ENCODE measurements around the gene PDE11A.

DNA sequence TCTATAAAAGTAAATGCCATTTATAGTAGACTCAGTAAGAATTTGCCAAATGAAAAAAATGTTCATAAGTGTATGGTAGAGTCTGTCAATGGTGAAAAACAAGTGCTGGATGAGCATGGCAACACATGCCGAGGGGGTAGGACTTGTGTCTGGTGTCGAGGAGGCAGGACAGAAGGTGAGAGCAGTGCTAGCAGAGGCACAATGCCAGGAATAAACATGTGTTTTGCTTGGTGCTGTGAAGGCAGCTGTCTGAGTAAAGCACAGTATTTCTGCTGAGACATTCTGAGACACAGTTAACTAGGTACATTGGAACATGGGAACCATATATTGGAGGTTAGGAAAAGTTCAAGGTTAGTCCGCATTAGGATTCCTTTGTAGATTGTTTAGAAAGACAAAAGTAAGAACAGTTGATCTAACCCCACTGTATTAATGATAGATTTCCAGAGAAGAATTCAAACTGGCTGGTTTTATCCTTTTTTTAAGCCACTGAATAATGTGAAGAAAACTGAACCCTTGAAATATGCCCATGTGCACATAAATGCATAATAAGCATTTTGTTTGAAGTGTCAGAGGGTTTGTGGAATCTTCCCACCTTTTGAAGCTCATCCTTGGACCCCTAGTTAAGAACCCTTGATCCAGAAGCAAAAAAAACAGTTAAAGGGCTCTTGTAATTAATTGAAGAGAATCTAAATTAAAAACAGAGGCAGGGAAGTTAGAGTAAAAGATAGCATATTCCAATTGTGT lies 46.8 kb upstream of the PDE11A start:
- TF ChIP-seq, protein P1, sequence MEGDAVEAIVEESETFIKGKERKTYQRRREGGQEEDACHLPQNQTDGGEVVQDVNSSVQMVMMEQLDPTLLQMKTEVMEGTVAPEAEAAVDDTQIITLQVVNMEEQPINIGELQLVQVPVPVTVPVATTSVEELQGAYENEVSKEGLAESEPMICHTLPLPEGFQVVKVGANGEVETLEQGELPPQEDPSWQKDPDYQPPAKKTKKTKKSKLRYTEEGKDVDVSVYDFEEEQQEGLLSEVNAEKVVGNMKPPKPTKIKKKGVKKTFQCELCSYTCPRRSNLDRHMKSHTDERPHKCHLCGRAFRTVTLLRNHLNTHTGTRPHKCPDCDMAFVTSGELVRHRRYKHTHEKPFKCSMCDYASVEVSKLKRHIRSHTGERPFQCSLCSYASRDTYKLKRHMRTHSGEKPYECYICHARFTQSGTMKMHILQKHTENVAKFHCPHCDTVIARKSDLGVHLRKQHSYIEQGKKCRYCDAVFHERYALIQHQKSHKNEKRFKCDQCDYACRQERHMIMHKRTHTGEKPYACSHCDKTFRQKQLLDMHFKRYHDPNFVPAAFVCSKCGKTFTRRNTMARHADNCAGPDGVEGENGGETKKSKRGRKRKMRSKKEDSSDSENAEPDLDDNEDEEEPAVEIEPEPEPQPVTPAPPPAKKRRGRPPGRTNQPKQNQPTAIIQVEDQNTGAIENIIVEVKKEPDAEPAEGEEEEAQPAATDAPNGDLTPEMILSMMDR (IDR thresholded peaks at IDR 0.05), result no peak
- no peak for TF ChIP-seq POLR2A (IDR thresholded peaks at IDR 0.05)

All from adrenal gland (tissue), 5 donors.